ENCODE measurements around the gene NPPA.

Gene NPPA

DNA sequence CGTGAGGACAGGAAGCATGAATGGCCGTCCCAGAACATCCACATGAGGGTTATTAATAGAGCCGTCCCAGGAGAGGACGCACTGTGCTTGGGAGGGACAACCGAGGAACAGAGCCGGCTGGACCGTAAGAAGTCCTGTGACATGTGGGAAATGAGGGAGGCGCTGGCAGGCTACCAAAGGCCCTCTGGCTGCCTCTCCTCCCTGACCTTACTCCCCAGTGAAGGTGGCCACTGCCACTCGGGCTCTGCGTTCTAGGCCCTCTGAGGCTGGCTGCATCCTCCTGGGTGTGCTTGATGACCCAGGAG is 26.6 kb upstream of the NPPA start:
- no peak for DNase-seq (ENCODE audit: low read depth)

- DNase-seq (ENCODE audit: low read depth): no peak
These were observed 26.0 kb upstream of the NPPA start for GRCh38 chr1:11873395-11874257.

DNA sequence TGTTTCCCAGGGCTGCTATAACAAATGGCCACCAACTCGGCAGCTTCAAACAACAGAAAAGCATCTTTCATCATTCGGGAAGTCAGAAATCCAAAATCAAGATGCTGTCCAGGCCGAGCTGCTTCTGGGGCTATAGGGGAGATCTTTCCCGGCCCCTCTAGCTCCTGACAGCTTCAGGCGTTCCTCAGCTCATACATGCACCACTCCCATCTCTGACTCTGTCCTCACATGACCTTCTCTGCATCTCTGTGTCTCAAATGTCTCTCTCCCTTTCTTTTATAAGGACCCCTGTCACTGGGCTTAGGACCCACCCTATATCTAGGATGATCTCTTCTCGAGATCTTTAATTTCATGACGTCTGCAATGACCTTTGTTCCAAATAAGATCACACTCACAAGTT is 25.0 kb upstream of the NPPA start:
- DNase-seq (ENCODE audit: low read depth): no peak

DNA sequence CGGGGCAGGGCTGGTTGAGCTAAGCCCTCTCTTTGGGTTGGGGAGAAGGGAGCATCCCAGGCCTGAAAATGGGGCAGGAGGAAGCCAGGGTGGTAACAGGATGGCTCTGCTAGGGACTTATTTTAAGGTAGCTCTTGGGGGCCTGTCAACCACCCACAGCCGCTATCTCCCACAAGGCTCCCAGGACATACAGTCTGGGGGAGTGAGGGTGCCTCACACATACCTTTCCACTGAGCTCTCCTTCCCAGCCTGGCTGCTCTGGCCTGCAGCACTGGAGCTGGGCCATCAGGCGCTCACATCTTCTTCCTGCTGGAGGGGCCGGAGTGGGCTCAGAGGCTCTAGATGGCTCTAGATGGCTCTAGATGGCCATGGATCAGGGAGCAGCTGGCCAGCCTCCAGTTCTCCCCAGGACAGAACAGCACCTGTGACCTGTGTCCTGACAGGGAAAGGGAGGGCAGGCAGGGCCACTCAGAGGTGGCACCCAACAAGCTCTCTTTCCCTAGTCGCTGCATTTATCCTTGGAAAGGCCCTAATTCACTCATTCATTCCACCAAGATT is 22.1 kb upstream of the NPPA start:
- no peak for DNase-seq (ENCODE audit: low read depth)

DNA sequence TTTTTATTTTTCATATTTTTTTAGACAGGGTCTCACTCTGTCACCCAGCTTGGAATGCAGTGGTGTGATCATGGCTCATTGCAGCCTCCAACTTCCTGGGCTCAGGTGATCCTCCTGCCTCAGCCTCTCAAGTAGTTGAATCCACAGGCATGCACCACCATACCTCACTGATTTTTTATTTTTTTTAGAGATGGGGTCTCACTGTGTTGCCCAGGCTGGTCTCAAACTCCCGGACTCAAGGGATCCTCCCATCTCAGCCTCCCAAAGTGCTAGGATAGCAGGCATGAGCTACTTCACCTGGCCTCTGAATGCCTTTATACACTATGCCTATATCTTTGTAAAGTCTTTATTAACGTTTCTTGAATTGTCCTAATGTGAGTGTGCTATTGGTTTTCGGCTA is 21.5 kb upstream of the NPPA start:
- DNase-seq (ENCODE audit: low read depth): no peak

GRCh38 chr1:11868331-11868980 is 20.9 kb upstream of the NPPA start:
- DNase-seq (ENCODE audit: low read depth): no peak

- DNase-seq (ENCODE audit: low read depth): no peak
These were observed 15.3 kb upstream of the NPPA start for GRCh38 chr1:11862890-11863289.

DNA sequence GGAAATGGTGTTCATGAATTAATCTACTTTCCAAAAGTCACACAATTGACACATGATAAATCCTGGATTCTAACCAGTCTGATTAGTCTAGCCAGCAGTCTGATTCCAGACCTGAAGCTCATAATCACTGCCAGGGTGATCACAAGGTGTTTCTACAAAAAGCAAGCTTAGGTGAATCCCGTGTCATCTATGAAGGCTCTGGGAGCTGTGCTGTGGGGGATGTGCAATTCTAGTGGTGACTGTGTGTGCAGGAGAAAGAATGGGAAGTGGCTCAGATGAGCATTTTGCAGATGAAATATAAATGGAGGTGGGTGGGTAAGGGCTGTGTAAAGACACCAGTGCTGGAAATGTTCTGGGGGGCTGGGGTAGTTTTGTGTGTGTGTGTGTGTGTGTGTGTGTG is 13.0 kb upstream of the NPPA start:
- no peak for DNase-seq (ENCODE audit: low read depth)

DNA sequence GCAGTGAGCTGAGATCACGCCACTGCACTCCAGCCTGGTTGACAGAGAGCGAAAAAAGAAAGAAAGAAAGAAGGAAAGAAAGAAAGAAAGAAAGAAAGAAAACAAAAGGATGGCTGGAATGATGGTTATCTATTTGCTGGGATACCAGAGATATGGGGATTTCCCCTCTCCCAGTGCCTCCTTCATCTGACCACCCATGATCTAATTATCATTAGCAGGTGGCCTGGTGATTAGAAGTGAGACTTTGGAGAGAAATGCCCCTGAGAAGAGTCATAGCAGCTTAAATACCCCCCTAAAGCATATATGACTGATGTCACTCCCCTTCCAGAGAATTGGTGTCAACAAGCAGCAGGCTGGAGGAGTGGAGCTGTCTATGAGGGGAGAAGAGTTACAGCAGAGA is 12.5 kb upstream of the NPPA start:
- no peak for DNase-seq (ENCODE audit: low read depth)

GRCh38 chr1:11858968-11859871 is 11.6 kb upstream of the NPPA start:
- peak; percentile 36 for DNase-seq (ENCODE audit: low read depth)

GRCh38 chr1:11858613-11858967 is 11.0 kb upstream of the NPPA start, which contains the start of gene NPPB:
NPPB (minus strand) TSS chr1:11858945; CDS start chr1:11858833, 112 bp downstream.
- no peak for DNase-seq (ENCODE audit: low read depth)

DNA sequence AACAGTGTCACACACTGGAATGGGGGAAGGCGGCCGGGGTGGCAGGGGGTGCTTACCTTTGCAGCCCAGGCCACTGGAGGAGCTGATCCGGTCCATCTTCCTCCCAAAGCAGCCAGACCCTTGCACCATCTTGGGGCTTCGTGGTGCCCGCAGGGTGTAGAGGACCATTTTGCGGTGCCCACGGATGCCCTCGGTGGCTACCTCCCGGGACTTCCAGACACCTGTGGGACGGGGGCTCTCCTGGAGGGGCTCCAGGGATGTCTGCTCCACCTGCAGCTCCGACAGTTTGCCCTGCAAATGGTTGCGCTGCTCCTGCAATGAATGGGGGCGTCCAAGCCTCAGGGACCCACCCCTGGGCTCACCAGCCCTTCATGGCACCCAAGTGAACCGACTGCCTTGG is 10.6 kb upstream of the NPPA start:
- DNase-seq (ENCODE audit: low read depth): no peak

DNA sequence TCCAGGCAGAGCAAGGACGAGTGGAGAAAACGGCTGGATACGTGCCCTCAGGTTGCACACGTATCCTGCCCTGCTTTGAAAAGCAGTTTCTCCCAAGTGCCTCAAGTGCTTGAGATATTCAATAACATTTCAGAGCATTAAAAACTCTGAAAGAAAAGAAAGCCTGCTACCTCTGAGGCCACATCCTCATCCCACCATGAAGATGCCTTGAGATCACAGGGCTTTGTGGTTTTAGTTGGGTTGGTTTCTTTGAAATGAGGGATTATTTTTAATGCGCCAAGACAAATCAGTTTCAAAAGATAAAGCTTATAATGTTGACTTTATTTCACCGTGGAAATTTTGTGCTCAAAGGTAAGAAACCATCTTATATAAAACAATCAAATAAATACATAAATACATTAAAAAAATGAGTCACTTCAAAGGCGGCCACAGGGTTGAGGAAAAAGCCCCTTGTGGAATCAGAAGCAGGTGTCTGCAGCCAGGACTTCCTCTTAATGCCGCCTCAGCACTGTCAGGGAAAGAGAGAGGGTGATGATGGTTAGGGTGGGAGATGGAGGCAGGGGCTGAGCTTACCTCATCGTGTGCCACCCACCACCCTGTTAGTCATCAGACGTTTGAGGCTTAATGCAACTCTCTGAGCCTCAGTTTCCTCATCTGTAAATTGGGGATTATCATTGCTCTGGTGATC is 9.7 kb upstream of the NPPA start:
- DNase-seq (ENCODE audit: low read depth): no peak

- no peak for DNase-seq (ENCODE audit: low read depth)
These were observed 9.1 kb upstream of the NPPA start for GRCh38 chr1:11856698-11857097.

DNA sequence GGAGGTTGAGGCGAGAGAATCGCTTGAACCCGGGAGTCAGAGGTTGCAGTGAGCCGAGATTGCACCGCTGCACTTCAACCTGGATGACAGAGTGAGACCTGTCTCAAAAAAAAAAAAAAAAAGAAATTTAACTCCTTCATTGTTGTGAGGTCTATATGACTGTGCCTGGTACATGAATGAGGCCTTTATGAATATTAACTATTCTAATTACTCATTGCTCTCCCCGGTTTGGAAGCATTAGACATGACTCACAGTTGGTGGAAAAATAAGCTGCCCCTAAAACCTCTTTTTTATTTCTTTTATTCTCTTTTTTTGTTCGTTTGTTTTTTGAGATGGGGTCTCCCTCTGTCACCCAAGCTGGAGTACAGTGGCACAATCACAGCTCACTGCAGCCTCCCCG is 7.8 kb upstream of the NPPA start:
- no peak for DNase-seq (ENCODE audit: low read depth)

DNA sequence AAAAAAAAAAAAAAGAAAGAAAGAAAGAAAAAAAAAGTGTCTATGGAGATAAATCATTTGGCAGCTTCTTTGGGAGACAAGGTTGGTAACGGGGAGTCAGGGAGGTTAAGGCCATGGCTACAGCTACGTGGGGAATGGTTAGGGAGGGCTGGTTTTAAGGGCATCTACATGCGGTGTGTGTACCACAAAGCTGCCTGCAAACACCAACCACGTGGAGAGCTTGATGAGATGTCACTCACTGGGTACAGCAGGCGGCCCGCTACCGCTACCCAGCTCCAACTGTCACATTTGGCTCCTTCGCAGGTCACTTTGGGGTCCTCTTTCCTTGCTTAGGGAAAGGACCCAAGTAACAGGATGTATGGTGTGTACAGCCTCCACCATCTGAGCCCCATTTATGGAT is 6.9 kb upstream of the NPPA start:
- DNase-seq (ENCODE audit: low read depth): no peak

DNA sequence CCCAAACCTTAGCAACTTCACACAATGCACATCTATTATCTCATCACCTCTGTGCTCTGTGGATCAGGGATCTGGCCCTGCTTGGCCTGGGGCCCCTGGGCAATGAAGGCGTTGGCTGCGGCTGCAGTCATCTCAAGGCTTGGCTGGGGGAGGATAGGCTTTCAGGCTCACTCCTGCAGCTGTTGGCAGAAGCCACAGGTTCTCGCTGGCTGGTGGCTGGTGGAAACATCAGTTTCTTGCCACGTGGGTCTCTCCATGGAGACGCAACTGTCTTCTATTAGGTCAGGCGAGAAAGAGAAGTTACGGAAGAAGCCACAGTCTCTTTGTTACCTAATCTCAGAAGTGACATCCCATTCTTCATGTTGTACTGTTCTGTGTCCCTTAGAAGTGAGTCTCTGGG is 3.6 kb upstream of the NPPA start:
- no peak for DNase-seq (ENCODE audit: low read depth)

- DNase-seq (ENCODE audit: low read depth): no peak
These were observed 2.6 kb upstream of the NPPA start for GRCh38 chr1:11850156-11850555.

- DNase-seq (ENCODE audit: low read depth): no peak
These were observed 754 bp upstream of the NPPA start for GRCh38 chr1:11848373-11848700.

GRCh38 chr1:11845641-11846335 is 1.8 kb downstream of the NPPA start:
- no peak for DNase-seq (ENCODE audit: low read depth)

All from stimulated activated CD8-positive, alpha-beta memory T cell treated with anti-CD3 and anti-CD28 coated beads, Interleukin-15, amount 100 ng/mL, for 1 hour (primary cell).